MM.1S (cell line): ENCODE data around the gene RYR2.

Source experiments
- DNase-seq: peaks from one replicate; pipeline ENCODE4 v3.0.0-alpha.2; 2015
- H2AFZ ChIP-seq: fragments of 300-600 bp; sonication (generic); 2 replicates; pipeline ENCODE4 v1.6.0; 2016; ENCODE audit warnings: antibody characterized with exemption, low read length
- H3F3A ChIP-seq: fragments of 300-600 bp; sonication (generic); 2 replicates; pipeline ENCODE4 v1.6.1; 2016; ENCODE audit warnings: mild to moderate bottlenecking, antibody characterized with exemption, low read length, moderate library complexity, mixed read lengths; ENCODE audit not compliant: insufficient read depth
- H3K27ac ChIP-seq: fragments of 300-600 bp; sonication (generic); 2 replicates; pipeline ENCODE4 v1.5.1; 2016; ENCODE audit warnings: mild to moderate bottlenecking, low read length
- H3K27me3 ChIP-seq: fragments of 300-600 bp; sonication (generic); replicated peaks from 2 replicates; pipeline ENCODE4 v1.6.0; 2016; ENCODE audit warnings: low read length; ENCODE audit not compliant: insufficient read depth
- H3K36me3 ChIP-seq: fragments of 300-600 bp; sonication (generic); replicated peaks from 2 replicates; pipeline ENCODE4 v1.6.1; 2016; ENCODE audit warnings: mild to moderate bottlenecking, low read length, mixed read lengths; ENCODE audit not compliant: insufficient read depth
- H3K4me1 ChIP-seq: fragments of 300-600 bp; sonication (generic); 2 replicates; pipeline ENCODE4 v1.6.1; 2016; ENCODE audit warnings: low read length, mixed read lengths
- H3K4me2 ChIP-seq: fragments of 300-600 bp; sonication (generic); 2 replicates; pipeline ENCODE4 v1.6.0; 2016; ENCODE audit warnings: low read depth, low read length
- H3K4me3 ChIP-seq: fragments of 300-600 bp; sonication (generic); 2 replicates; pipeline ENCODE4 v1.5.1; 2016; ENCODE audit warnings: low read length, mixed read lengths
- H3K79me2 ChIP-seq: fragments of 300-600 bp; sonication (generic); 2 replicates; pipeline ENCODE4 v1.6.1; 2016; ENCODE audit warnings: mixed run types, low read length, mixed read lengths
- H3K9ac ChIP-seq: fragments of 300-600 bp; sonication (generic); 2 replicates; pipeline ENCODE4 v1.6.1; 2016; ENCODE audit warnings: low read length, mixed read lengths
- H3K9me2 ChIP-seq: fragments of 300-600 bp; sonication (generic); replicated peaks from 2 replicates; pipeline ENCODE4 v1.6.1; 2016; ENCODE audit warnings: mild to moderate bottlenecking, low read length, mixed read lengths; ENCODE audit not compliant: insufficient read depth
- H3K9me3 ChIP-seq: fragments of 300-600 bp; sonication (generic); replicated peaks from 2 replicates; pipeline ENCODE4 v1.6.1; 2016; ENCODE audit warnings: mild to moderate bottlenecking, low read length, mixed read lengths; ENCODE audit not compliant: insufficient read depth
- H4K20me1 ChIP-seq: fragments of 300-600 bp; sonication (generic); 2 replicates; pipeline ENCODE4 v1.6.1; 2016; ENCODE audit warnings: mild to moderate bottlenecking, low read length, moderate library complexity, mixed read lengths; ENCODE audit not compliant: insufficient read depth
- CTCF ChIP-seq: fragments of 300-600 bp; sonication (generic); IDR thresholded peaks from 2 replicates; pipeline ENCODE4 v1.5.1; 2016; ENCODE audit warnings: antibody characterized with exemption, low read length, mixed read lengths
- EZH2 ChIP-seq: fragments of 300-600 bp; sonication (generic); optimal IDR thresholded peaks from 2 replicates; pipeline ENCODE3; 2017; ENCODE audit warnings: low read depth, mild to moderate bottlenecking, antibody characterized with exemption, low read length, mixed read lengths
- EZH2phosphoT487 ChIP-seq: fragments of 300-600 bp; sonication (generic); IDR thresholded peaks from 2 replicates; pipeline ENCODE4 v1.6.1; 2018; ENCODE audit warnings: antibody characterized with exemption, low read length

RYR2 gene

GRCh38 chr1:237154157-237154556, 112.2 kb downstream of the RYR2 start:
- no peak overlapping the region for H3K27ac ChIP-seq
- H3K4me2 ChIP-seq = no peak overlapping the region
- H3K4me3 ChIP-seq = no peak overlapping the region
- H3K9ac ChIP-seq = no peak overlapping the region
- no peaks in the 10 kb centered on the region for H3K79me2 ChIP-seq
- DNase-seq = peak; percentile 5
- no peaks in the 10 kb centered on the region for H3K36me3 ChIP-seq
- TF ChIP-seq EZH2phosphoT487 (no peak), EZH2 (no peak), CTCF (no peak)
- H3K27me3 ChIP-seq = no peaks in the 10 kb centered on the region
- H3K9me3 ChIP-seq = no peaks in the 10 kb centered on the region
- H3K4me1 ChIP-seq = no peaks in the 10 kb centered on the region
- no peaks in the 10 kb centered on the region for H3F3A ChIP-seq
- no peaks in the 10 kb centered on the region for H3K9me2 ChIP-seq
- no peak overlapping the region for H2AFZ ChIP-seq
- no peaks in the 10 kb centered on the region for H4K20me1 ChIP-seq

- Histone ChIP-seq H3K36me3 (no peaks in the 10 kb centered on the region), H3K9me3 (no peaks in the 10 kb centered on the region), H3K4me1 (no peaks in the 10 kb centered on the region), H3K9me2 (no peaks in the 10 kb centered on the region), H3K4me2 (peak overlapping the region; percentile 10; the same call in 1 of the 2 replicates), H3K79me2 (no peaks in the 10 kb centered on the region), H3K27me3 (no peaks in the 10 kb centered on the region), H4K20me1 (no peaks in the 10 kb centered on the region), H3K4me3 (no peak overlapping the region), H2AFZ (peak overlapping the region; percentile 54; the same call in 1 of the 2 replicates), H3K27ac (no peak overlapping the region), H3F3A (no peaks in the 10 kb centered on the region), H3K9ac (no peak overlapping the region)
- TF ChIP-seq EZH2 = no peak
- peak; percentile 32 for DNase-seq
These were observed 122.7 kb downstream of the RYR2 start for GRCh38 chr1:237164406-237165352.

- H3K9me3 ChIP-seq = no peaks in the 10 kb centered on the region
- no peaks in the 10 kb centered on the region for H3F3A ChIP-seq
- TF ChIP-seq CTCF (no peak), EZH2phosphoT487 (no peak)
- no peak overlapping the region for H3K4me3 ChIP-seq
- H3K36me3 ChIP-seq = no peaks in the 10 kb centered on the region
- H3K9me2 ChIP-seq = no peaks in the 10 kb centered on the region
- H3K27ac ChIP-seq = no peak overlapping the region
- H2AFZ ChIP-seq = no peak overlapping the region
- no peak for DNase-seq
- H3K4me1 ChIP-seq = no peaks in the 10 kb centered on the region
- no peak overlapping the region for H3K9ac ChIP-seq
- no peaks in the 10 kb centered on the region for H4K20me1 ChIP-seq
- H3K79me2 ChIP-seq = no peaks in the 10 kb centered on the region
- no peaks in the 10 kb centered on the region for H3K27me3 ChIP-seq
- H3K4me2 ChIP-seq = no peak overlapping the region
These were observed 124.1 kb downstream of the RYR2 start for GRCh38 chr1:237166086-237166485.

GRCh38 chr1:237166593-237167101, 124.7 kb downstream of the RYR2 start:
- no peak for DNase-seq
- no peak overlapping the region for H3K4me3 ChIP-seq
- TF ChIP-seq CTCF = no peak
- TF ChIP-seq EZH2 = no peak
- no peak for TF ChIP-seq EZH2phosphoT487
- no peaks in the 10 kb centered on the region for H3K79me2 ChIP-seq
- H3K9me2 ChIP-seq = no peaks in the 10 kb centered on the region
- no peak overlapping the region for H3K9ac ChIP-seq
- H3F3A ChIP-seq = no peaks in the 10 kb centered on the region
- no peaks in the 10 kb centered on the region for H4K20me1 ChIP-seq
- H3K9me3 ChIP-seq = no peaks in the 10 kb centered on the region
- no peaks in the 10 kb centered on the region for H3K27me3 ChIP-seq
- no peaks in the 10 kb centered on the region for H3K36me3 ChIP-seq
- H3K4me2 ChIP-seq = no peak overlapping the region
- no peaks in the 10 kb centered on the region for H3K4me1 ChIP-seq
- no peak overlapping the region for H2AFZ ChIP-seq
- no peak overlapping the region for H3K27ac ChIP-seq
